OCI-LY1 (cell line): ENCODE data around the gene TRAFD1.

ENCODE experiments used
- H2AFZ ChIP-seq: fragments of 200-600 bp; sonication (generic), shearing (Covaris generic); 2 replicates; pipeline ENCODE4 v1.6.0; 2014; ENCODE audit warnings: antibody characterized with exemption, mild to moderate bottlenecking, low read length
- H3F3A ChIP-seq: fragments of 200-600 bp; sonication (generic), shearing (Covaris generic); 2 replicates; pipeline ENCODE4 v1.6.0; 2014; ENCODE audit warnings: mild to moderate bottlenecking, antibody characterized with exemption, low read length, moderate library complexity; ENCODE audit not compliant: insufficient read depth
- H3K27ac ChIP-seq: fragments of 200-600 bp; sonication (generic); 2 replicates; pipeline ENCODE4 v1.5.1; 2014; ENCODE audit warnings: low read length, mixed run types, mild to moderate bottlenecking, low read depth; ENCODE audit not compliant: poor library complexity, severe bottlenecking
- H3K27me3 ChIP-seq: fragments of 200-600 bp; sonication (generic); 2 replicates; pipeline ENCODE4 v1.6.0; 2014; ENCODE audit warnings: antibody characterized with exemption, mild to moderate bottlenecking, low read length, moderate library complexity; ENCODE audit not compliant: insufficient read depth
- H3K36me3 ChIP-seq: fragments of 200-600 bp; sonication (generic); 2 replicates; pipeline ENCODE4 v1.6.1; 2014; ENCODE audit warnings: mild to moderate bottlenecking, antibody characterized with exemption, low read length, moderate library complexity, mixed read lengths; ENCODE audit not compliant: insufficient read depth
- H3K4me1 ChIP-seq: fragments of 200-600 bp; sonication (generic); 2 replicates; pipeline ENCODE4 v1.5.1; 2014; ENCODE audit warnings: mild to moderate bottlenecking, low read length, moderate library complexity; ENCODE audit not compliant: insufficient read depth, severe bottlenecking
- H3K4me2 ChIP-seq: fragments of 200-600 bp; sonication (generic), shearing (Covaris generic); 2 replicates; pipeline ENCODE4 v1.6.1; 2014; ENCODE audit warnings: low read length
- H3K4me3 ChIP-seq: fragments of 200-600 bp; sonication (generic); 2 replicates; pipeline ENCODE4 v1.5.1; 2014; ENCODE audit warnings: low read length, low read depth, mild to moderate bottlenecking, mixed read lengths; ENCODE audit not compliant: poor library complexity, severe bottlenecking
- H3K79me2 ChIP-seq: fragments of 200-600 bp; shearing (Covaris generic); 2 replicates; pipeline ENCODE4 v1.6.1; 2016; ENCODE audit warnings: mixed run types, low read length, mixed read lengths; ENCODE audit not compliant: insufficient read depth
- H3K9ac ChIP-seq: fragments of 200-600 bp; sonication (generic), shearing (Covaris generic); 2 replicates; pipeline ENCODE4 v1.6.1; 2014; ENCODE audit warnings: mild to moderate bottlenecking, low read length, mixed read lengths
- H3K9me2 ChIP-seq: fragments of 200-600 bp; sonication (generic), shearing (Covaris generic); 2 replicates; pipeline ENCODE4 v1.6.1; 2014; ENCODE audit warnings: low read depth, mild to moderate bottlenecking, low read length, mixed read lengths
- H3K9me3 ChIP-seq: fragments of 200-600 bp; shearing (Covaris generic); 2 replicates; pipeline ENCODE4 v1.6.1; 2014; ENCODE audit warnings: low read length, mixed read lengths
- H4K20me1 ChIP-seq: fragments of 200-600 bp; sonication (generic), shearing (Covaris generic); 2 replicates; pipeline ENCODE4 v1.6.0; 2016; ENCODE audit warnings: mild to moderate bottlenecking, low read length; ENCODE audit not compliant: insufficient read depth
- CTCF ChIP-seq: fragments of 200-600 bp; sonication (generic), shearing (Covaris generic); IDR thresholded peaks from 2 replicates; pipeline ENCODE4 v1.5.1; 2017; ENCODE audit warnings: mild to moderate bottlenecking, antibody characterized with exemption, low read length, moderate library complexity, mixed read lengths
- EZH2 ChIP-seq: fragments of 200-600 bp; sonication (generic), shearing (Covaris generic); IDR thresholded peaks from 2 replicates; pipeline ENCODE4 v1.8.0; 2017; ENCODE audit warnings: borderline replicate concordance, mixed run types, mild to moderate bottlenecking, antibody characterized with exemption, low read length, moderate library complexity, mixed read lengths

TRAFD1 gene

GRCh38 chr12:112170376-112170775 is 45.0 kb downstream of the TRAFD1 start:
- Histone ChIP-seq H3K9ac (no peak overlapping the region), H4K20me1 (no peaks in the 10 kb centered on the region), H3K27me3 (no peaks in the 10 kb centered on the region), H3F3A (no peaks in the 10 kb centered on the region), H3K36me3 (peaks cover 12% of the 10 kb centered on the region), H3K4me1 (no peaks in the 10 kb centered on the region), H3K27ac (no peak overlapping the region), H3K4me2 (no peak overlapping the region), H2AFZ (no peak overlapping the region), H3K9me3 (no peaks in the 10 kb centered on the region), H3K9me2 (no peaks in the 10 kb centered on the region), H3K4me3 (no peak overlapping the region), H3K79me2 (no peaks in the 10 kb centered on the region)
- TF ChIP-seq EZH2, result no peak
- peak; percentile 66 for TF ChIP-seq CTCF

- Histone ChIP-seq H3K79me2 (no peaks in the 10 kb centered on the region), H3K9me2 (no peaks in the 10 kb centered on the region), H3K27ac (no peak overlapping the region), H3K9ac (no peak overlapping the region), H3K4me3 (no peak overlapping the region), H3F3A (no peaks in the 10 kb centered on the region), H3K9me3 (no peaks in the 10 kb centered on the region), H4K20me1 (no peaks in the 10 kb centered on the region), H3K27me3 (no peaks in the 10 kb centered on the region), H3K36me3 (peaks cover 19% of the 10 kb centered on the region), H2AFZ (no peak overlapping the region), H3K4me1 (no peaks in the 10 kb centered on the region), H3K4me2 (no peak overlapping the region)
- no peak for TF ChIP-seq CTCF
Observed at GRCh38 chr12:112170971-112171596, 45.7 kb downstream of the TRAFD1 start.

- no peaks in the 10 kb centered on the region for H3K79me2 ChIP-seq
- no peaks in the 10 kb centered on the region for H3K27me3 ChIP-seq
- no peak overlapping the region for H3K4me2 ChIP-seq
- H3K4me3 ChIP-seq, result no peak overlapping the region
- H3K9ac ChIP-seq, result no peak overlapping the region
- H3K9me3 ChIP-seq, result no peaks in the 10 kb centered on the region
- H3F3A ChIP-seq, result no peaks in the 10 kb centered on the region
- H4K20me1 ChIP-seq, result no peaks in the 10 kb centered on the region
- H3K4me1 ChIP-seq, result no peaks in the 10 kb centered on the region
- no peak overlapping the region for H2AFZ ChIP-seq
- H3K9me2 ChIP-seq, result no peaks in the 10 kb centered on the region
- no peak overlapping the region for H3K27ac ChIP-seq
- peaks cover 29% of the 10 kb centered on the region for H3K36me3 ChIP-seq
- TF ChIP-seq CTCF, result no peak
- no peak for TF ChIP-seq EZH2
Observed at GRCh38 chr12:112172556-112173324, 47.4 kb downstream of the TRAFD1 start.
